IPS DF 4.7 (cell line): ENCODE measurements around the gene AP5S1.
"Not testable (repeated sequence)": the region's sequence is repeated elsewhere in the genome, so short reads cannot be mapped to it uniquely, and the experiment has no call there.

Source experiments
- DNase-seq: peaks from one replicate; pipeline ENCODE4 v3.0.0-alpha.2; 2013; ENCODE audit warnings: low spot score; ENCODE audit errors: extremely low read depth

AP5S1 gene

DNA sequence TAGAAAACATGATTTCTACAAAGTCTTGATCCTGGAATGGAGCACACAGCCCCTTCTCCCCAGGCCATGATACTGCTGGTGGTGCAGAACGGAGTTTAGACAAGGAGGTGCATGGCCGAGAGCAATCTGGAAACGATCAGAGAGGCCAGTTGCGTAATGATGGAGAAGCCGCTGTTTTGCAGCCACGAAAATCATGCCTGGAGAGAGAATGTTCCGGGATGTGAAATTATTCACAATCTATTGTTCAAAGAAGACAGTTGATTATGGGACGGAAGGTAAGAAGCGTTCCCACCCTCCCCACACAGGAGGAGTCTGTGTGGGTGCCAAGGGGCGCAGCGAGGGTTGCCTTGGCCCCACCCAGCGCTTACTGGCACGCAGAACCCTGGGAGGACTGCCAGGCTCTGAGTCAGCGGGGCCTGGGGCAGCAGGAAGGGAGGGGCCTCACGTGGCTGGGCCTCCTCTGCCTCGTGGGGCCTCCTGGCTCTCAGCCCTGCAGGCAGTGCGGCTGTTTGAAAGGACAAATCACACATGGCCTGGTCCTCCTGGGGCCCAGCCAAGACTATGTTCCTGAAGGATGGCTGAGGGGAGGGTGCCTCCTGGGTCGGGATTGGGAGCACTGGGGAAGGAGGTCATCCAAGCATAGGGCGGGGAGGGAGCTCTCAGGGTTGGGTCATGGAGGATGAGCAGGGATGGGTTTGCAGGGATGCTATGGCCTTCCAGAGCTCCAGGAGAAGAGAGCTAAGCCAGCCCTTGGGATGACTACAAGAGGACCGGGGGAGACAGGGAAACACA is 8.7 kb upstream of the AP5S1 start:
- no peak for DNase-seq

DNA sequence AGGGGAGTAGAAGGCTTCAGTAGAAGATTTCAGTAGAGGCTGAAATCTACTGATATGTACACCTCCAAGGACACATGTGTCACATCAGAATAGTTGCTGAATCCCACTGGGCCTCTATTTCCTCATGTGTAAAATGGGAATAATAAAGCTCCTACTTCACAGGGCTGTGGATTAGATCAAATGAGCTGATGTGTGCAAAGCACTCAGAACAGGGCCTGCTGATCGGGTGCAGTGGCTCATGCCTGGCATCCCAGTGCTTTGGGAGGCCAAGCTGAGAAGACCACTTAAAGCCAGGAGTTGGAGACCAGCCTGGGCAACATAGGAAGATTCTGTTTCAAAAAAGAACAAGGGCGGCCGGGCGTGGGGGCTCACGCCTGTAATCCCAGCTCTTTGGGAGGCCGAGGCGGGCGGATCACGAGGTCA is 8.1 kb upstream of the AP5S1 start:
- no peak for DNase-seq

DNA sequence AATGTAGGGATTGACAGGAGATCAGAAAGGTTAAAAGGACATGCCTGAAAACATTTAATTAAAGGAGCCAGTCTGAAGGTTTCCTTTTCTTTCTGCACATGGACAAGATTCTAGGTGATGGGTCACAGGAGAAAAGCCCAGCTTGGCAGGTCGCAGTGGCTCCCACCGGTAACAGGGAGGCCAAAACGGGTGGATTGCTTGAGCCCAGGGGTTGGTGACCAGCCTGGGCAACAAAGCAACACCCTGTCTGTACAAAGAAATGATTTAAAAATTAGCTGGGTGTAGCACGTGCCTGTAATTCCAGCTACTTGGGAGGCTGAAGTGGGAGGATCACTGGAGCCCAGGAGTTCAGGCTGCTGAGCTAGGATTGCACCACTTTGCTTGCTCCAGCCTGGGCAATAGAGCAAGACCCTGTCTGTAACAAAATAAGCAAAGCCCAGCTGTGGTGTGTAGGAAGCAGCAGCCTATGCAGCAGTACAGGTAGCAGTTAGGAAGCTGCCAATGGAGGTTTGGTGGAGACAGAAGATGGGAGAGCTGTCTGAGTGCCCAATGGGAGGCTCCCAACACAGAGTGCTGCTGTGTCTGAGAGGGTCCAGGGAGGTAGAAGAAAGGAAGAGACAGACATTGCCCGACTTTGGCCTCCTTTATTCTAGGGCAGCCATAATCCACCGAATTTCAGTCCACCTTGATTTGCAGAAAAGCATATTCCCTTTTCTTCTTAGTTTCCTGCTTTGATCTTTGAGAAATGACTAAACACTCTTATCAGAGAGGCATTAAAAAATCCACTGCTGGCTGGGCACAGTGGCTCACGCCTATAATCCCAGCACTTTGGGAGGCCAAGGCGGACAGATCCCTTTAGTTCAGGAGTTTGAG is 7.1 kb upstream of the AP5S1 start:
- no peak for DNase-seq

- DNase-seq: no peak
Measured at GRCh38 chr20:3813848-3814581, 6.3 kb upstream of the AP5S1 start.

GRCh38 chr20:3814928-3815495 is 5.3 kb upstream of the AP5S1 start:
- DNase-seq: no peak

GRCh38 chr20:3815703-3816315 is 4.5 kb upstream of the AP5S1 start:
- DNase-seq: no peak

- no peak for DNase-seq
Measured at GRCh38 chr20:3818155-3819151, 1.9 kb upstream of the AP5S1 start.

- DNase-seq: no peak
Measured at GRCh38 chr20:3819411-3820047, 818 bp upstream of the AP5S1 start.

DNA sequence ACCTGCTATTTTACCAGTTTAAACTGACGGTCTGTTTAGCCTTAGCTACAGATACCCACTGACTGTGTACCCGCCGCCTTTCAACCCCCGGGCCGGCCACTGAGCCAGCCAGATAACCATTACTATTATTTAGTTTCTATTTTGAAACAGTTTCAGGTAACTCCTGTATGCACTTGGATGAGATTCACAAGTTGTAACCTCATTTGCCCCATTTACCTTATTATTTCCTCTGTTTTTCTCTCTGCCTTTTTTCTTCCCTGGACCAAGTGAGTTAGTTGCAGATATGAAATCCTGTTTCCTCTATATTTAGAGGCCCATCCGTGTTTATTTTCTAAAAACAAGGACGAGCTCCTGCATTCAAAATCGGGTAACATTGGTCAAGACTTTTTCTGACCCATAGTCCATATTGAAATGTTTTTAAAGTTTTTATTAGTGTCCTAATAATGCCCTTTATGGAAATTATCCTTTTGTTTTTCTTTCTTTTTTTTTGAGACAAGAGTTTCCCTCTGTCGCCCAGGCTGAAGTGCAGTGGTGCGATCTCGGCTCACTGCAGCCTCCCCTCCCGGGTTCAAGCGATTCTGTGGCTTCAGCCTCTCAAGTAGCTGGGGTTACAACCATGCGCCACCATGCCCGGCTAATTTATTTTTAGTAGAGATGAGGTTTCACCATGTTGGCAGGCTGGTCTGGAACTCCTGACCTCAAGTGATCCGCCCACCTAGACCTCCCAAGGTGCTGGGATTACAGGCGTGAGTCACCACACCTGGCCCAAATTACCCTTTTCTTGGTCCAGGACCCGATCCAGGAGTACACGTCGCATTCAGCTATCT is 767 bp downstream of the AP5S1 start:
- DNase-seq: no peak

GRCh38 chr20:3821996-3822395 is 1.6 kb downstream of the AP5S1 start:
- DNase-seq: no peak

DNA sequence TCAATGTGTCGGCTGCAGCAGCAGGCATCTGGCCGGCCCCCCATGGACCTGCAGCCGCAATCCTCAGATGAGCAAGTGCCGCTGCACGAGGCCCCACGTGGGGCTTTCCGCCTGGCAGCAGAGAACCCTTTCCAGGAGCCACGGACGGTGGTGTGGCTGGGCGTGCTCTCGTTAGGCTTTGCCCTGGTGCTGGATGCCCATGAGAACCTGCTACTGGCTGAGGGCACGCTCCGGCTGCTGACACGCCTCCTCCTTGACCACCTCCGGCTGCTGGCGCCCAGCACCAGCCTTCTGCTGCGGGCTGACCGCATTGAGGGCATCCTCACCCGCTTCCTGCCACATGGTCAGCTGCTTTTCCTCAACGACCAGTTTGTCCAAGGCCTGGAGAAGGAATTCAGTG is 3.5 kb downstream of the AP5S1 start:
- DNase-seq: no peak

DNA sequence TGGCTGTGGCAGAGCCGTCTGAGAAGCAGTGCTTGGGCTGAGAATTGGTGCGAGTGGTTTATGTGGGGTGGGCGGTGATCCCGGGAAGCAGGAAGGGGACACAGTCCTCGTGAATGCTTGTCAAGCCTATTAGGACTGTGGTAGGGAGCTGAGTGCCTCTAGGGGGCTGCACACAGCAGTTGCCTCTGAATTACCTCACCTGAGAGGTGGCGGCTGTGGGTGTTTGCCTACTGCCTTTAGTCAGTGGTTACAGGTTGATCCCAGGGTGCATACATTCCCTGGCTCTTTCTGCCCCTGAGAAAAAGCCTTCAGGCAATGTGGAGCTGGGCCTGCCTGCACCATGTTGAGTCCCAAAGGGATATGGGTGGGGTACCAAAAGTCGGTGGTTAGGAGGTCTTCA is 5.2 kb downstream of the AP5S1 start:
- no peak for DNase-seq

- no peak for DNase-seq
Measured at GRCh38 chr20:3826420-3826819, 6.1 kb downstream of the AP5S1 start.

DNA sequence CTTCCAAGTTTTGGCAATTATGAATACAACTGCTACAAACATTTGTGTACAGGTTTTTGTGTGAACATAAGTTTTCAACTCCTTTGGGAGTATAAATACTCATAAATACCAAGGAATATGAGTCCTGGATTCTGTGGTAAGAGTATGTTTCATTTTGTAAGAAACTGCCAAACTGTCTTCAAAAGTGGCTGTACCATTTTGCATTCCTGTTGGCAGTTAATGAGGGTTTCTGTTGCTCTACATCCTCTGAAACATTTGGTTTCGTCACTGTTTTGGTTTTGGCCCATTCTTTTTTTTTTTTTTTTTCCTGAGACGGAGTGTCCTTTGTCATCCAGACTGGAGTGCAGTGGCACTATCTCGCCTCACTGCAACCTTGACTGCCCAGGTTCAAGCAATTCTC is 8.5 kb downstream of the AP5S1 start:
- no peak for DNase-seq

- not testable (repeated sequence) for DNase-seq
Measured at GRCh38 chr20:3829891-3830290, 9.5 kb downstream of the AP5S1 start.

DNA sequence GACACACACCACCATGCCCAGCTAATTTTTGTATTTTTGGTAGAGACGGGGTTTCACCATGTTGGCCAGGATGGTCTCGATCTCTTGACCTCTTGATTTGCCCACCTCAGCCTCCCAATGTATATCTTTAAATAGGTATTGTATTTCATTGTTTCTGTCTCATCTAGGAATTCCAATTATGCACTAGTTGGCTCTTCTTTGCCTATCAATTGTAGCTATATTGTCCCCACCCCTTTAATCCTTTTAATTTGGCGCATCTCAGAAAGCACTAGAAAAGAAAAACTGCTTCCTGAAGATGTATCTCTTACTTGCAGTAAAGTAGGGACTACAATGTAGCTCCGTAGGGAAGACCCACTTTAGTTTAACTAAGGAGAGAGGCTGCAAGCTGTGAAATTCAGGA is 15.8 kb downstream of the AP5S1 start:
- DNase-seq: no peak

DNA sequence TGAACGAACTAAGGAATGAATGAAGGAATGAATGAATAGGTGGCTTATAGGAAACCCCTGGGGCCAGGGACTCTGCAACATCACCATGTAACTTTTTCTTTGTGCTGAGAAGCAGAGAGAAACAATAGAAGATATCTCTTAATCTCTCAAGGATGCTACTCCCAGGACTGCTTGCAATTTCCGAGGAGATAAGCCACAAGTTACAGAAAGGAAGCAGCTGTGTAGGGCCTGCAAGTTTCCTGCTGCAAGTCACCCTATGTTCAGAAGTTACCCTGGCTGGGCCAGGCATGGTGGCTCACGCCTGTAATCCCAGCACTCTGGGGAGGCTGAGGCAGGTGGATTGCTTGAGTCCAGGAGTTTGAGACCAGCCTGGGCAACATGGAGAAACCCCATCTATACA is 19.0 kb downstream of the AP5S1 start:
- DNase-seq: no peak

DNA sequence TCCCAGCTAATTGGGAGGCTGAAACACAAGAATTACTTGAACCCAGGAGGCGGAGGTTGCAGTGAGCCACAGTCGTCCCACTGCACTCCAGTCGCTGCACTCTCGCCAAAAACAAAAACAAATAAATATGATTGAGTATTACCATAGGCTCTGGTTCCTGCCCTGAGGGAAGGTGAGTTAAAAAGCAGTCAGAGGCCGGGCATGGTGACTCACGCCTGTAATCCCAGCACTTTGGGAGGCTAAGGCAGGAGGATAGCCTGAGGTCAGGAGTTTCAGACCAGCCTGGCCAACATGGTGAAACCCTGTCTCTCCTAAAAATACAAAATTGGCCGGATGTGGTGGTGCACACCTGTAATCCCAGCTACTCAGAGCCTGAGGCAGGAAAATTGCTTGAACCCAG is 19.9 kb downstream of the AP5S1 start:
- not testable (repeated sequence) for DNase-seq
